Esophagus muscularis mucosa (tissue), 4 donors: Measurements from ENCODE around the gene SEMA5B. TPM values are rescaled to one million over a fixed set of nuclear protein-coding genes. Genes with fewer than 3 reads are reported as not detected.

Source experiments
- DNase-seq: peaks from one replicate; pipeline ENCODE4 v3.0.0-alpha.2; 2017; ENCODE audit errors: extremely low spot score
- H3K27ac ChIP-seq, 4 donors: fragments of 200-600 bp; sonication (generic); replicated peaks in 1 of 4; 1 replicate in 3 of 4; 2 replicates in 1 of 4; pipeline ENCODE4 v1.5.1; 2016 to 2019; ENCODE audit warnings: mild to moderate bottlenecking in 1 of 4
- H3K27me3 ChIP-seq, 4 donors: fragments of 200-600 bp; sonication (generic); one replicate each; pipeline versions ENCODE4 v1.5.1 to v1.6.0; 2016 to 2019
- H3K36me3 ChIP-seq, 4 donors: fragments of 200-600 bp; sonication (generic); one replicate each; pipeline ENCODE4 v1.5.1; 2016 to 2019
- H3K4me1 ChIP-seq, 4 donors: fragments of 200-600 bp; sonication (generic); one replicate each; pipeline ENCODE4 v1.5.1; 2016 to 2019
- H3K4me3 ChIP-seq, 4 donors: fragments of 200-600 bp; sonication (generic); 1 replicate in 2 of 4; 2 replicates in 2 of 4; pipeline ENCODE4 v1.5.1; 2016 to 2019; ENCODE audit warnings: mild to moderate bottlenecking in 4 of 4, moderate library complexity in 1 of 4
- H3K9me3 ChIP-seq, 4 donors: fragments of 200-600 bp; sonication (generic); 1 replicate in 3 of 4; 2 replicates in 1 of 4; pipeline ENCODE4 v1.5.1; 2016 to 2019
- EP300 ChIP-seq: sonication (generic); formaldehyde crosslinking; IDR thresholded peaks from one replicate; pipeline ENCODE4 v1.6.1; 2017; ENCODE audit warnings: antibody characterized with exemption
- POLR2A ChIP-seq: fragments of 450-650 bp; IDR thresholded peaks from one replicate; pipeline ENCODE4 v1.6.1; 2017; ENCODE audit warnings: antibody characterized with exemption, moderate library complexity, mild to moderate bottlenecking, low read depth
- POLR2AphosphoS5 ChIP-seq, 2 donors: sonication (generic); formaldehyde crosslinking; IDR thresholded peaks; one replicate each; pipeline ENCODE4 v1.6.1; 2017; ENCODE audit warnings: antibody characterized with exemption in 2 of 2
- WGBS: methylation state at CpG from one replicate; pipeline ENCODE4 v1.1.5; 2018; 5-methylcytosine and 5-hydroxymethylcytosine counted together
- intact Hi-C: fragments of 100-400 bp; cut with DNase I; formaldehyde crosslinking; loops from one replicate; pipeline ENCODE4 v1.15.1; 2023
- total RNA-seq, 4 donors: library from RNA; depleted of rRNA; stranded (reverse); fragments of >200 nt; gene quantifications; one replicate each; pipeline versions ENCODE4 v1.1.0 to v1.2.1, GENCODE V29; 2016
- TF ChIP-seq, protein P1 (sequence below), 3 experiments: fragments of 200-600 bp in 2 of 3; fragments of 450-650 bp in 1 of 3; sonication (generic) in 2 of 3; IDR thresholded peaks; one replicate each; pipeline ENCODE4 v1.5.1; 2017 to 2019; ENCODE audit warnings: antibody characterized with exemption in 3 of 3, mild to moderate bottlenecking in 2 of 3, moderate library complexity in 1 of 3

Gene SEMA5B
- total RNA-seq, 4 donors from 2014 or later, result under 0.01 to 1.6 (median 0.34) TPM

DNA sequence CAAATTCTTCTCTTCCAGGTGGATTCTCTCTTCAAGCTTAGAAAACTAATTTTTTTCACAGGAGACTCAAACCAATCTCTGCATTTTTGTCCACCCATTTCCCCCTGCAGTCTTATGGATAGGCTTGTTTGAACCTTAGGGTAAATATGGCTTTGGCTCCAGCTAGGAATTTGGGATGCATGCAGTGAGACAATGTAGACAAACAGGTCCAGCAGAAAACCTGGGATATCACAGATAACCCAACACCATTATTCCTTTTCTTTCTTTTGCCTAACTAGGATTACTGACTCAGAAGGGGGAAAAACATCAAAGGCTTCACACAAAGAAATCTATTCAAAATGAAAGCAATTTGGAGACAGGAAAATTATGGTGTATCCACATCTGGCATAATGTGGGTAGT is 11.2 kb upstream of the SEMA5B start:
- Histone ChIP-seq H3K27me3 (peaks cover 0 to 21% (median 0%) of the 10 kb centered on the region in 4 donors), H3K27ac (no peak overlapping the region), H3K4me3 (no peak overlapping the region), H3K4me1 (peaks cover 0 to 4% (median 0%) of the 10 kb centered on the region in 4 donors), H3K36me3 (no peaks in the 10 kb centered on the region), H3K9me3 (no peaks in the 10 kb centered on the region)
- TF ChIP-seq, protein P1, sequence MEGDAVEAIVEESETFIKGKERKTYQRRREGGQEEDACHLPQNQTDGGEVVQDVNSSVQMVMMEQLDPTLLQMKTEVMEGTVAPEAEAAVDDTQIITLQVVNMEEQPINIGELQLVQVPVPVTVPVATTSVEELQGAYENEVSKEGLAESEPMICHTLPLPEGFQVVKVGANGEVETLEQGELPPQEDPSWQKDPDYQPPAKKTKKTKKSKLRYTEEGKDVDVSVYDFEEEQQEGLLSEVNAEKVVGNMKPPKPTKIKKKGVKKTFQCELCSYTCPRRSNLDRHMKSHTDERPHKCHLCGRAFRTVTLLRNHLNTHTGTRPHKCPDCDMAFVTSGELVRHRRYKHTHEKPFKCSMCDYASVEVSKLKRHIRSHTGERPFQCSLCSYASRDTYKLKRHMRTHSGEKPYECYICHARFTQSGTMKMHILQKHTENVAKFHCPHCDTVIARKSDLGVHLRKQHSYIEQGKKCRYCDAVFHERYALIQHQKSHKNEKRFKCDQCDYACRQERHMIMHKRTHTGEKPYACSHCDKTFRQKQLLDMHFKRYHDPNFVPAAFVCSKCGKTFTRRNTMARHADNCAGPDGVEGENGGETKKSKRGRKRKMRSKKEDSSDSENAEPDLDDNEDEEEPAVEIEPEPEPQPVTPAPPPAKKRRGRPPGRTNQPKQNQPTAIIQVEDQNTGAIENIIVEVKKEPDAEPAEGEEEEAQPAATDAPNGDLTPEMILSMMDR (IDR thresholded peaks at IDR 0.05), result no peak
- no peak for TF ChIP-seq POLR2A
- intact Hi-C loops, result no loop called here
- no peak for DNase-seq

DNA sequence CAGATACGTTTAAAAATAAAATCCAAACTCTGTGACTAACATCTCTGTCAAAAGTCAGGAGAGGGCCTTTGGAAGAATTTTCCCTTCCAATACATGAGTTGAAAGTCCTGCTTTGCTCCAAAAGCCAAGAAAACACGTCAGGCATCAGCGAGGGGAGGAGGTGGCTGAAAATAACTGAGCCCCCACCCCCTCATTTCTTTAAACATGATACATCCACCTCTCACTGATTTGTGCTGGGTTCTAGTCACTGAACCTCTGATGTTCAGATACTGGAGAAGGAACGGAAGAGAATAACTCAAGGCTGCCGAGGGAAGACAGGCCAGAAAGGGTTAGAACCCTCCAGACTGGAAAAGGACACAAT is 9.4 kb upstream of the SEMA5B start:
- Histone ChIP-seq H3K27me3 (peaks cover 0 to 36% (median 0%) of the 10 kb centered on the region in 4 donors), H3K9me3 (no peaks in the 10 kb centered on the region), H3K27ac (no peak overlapping the region), H3K4me3 (no peak overlapping the region), H3K36me3 (no peaks in the 10 kb centered on the region), H3K4me1 (peaks cover 0 to 4% (median 0%) of the 10 kb centered on the region in 4 donors)
- TF ChIP-seq POLR2AphosphoS5 (IDR thresholded peaks at IDR 0.05) (no peak), EP300 (no peak), POLR2A (no peak)
- TF ChIP-seq, protein P1 (IDR thresholded peaks at IDR 0.05), result no peak
- WGBS, result 74% methylated on average over 5 of the region's 5 CpGs
- intact Hi-C loops, result no loop called here
- DNase-seq, result no peak

DNA sequence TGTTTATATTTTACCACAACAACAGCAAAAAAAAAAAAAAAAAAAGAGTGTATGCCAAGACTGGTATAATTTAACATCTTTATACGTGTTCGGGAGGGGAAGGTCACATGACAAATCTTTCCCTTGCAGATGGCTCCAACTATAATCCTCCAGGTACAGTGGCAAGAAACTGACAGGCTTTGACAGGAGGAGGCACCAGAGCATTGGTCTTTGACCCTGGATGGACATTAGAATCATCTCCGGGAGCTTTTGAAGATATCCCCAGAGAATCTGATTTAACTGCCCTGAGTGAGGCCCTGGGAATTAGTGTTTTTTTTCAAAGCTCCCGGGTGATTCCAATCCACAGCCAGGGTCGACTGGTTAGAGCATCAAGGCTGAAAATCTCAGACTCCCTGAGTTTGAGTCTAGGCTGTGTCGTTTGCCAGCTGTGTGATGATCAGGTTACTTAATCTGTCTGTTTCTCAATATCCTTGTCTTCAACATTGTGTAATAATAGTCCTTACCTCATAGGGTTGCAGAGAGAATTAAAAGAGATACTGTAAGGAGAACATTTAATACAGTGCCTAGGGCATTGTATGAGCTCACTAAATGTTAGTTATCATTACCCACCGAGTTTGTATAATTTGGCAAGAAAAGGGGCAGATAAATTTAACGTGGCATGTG is 8.9 kb upstream of the SEMA5B start:
- Histone ChIP-seq H3K36me3 (no peaks in the 10 kb centered on the region), H3K9me3 (no peaks in the 10 kb centered on the region), H3K27me3 (peaks cover 0 to 41% (median 0%) of the 10 kb centered on the region in 4 donors), H3K27ac (no peak overlapping the region), H3K4me3 (no peak overlapping the region), H3K4me1 (peaks cover 0 to 4% (median under 1%) of the 10 kb centered on the region in 4 donors)
- TF ChIP-seq POLR2A, result no peak
- no peak for TF ChIP-seq EP300
- no peak for TF ChIP-seq POLR2AphosphoS5 (IDR thresholded peaks at IDR 0.05)
- TF ChIP-seq, protein P1 (IDR thresholded peaks at IDR 0.05), result no peak
- intact Hi-C loops, result no loop called here
- 56% methylated on average over 8 of the region's 8 CpGs for WGBS
- DNase-seq, result no peak

- peaks cover 0 to 55% (median 0%) of the 10 kb centered on the region in 4 donors for H3K27me3 ChIP-seq
- TF ChIP-seq POLR2AphosphoS5 (IDR thresholded peaks at IDR 0.05) (no peak), EP300 (no peak), POLR2A (no peak)
- TF ChIP-seq, protein P1 (IDR thresholded peaks at IDR 0.05), result no peak
- H3K4me1 ChIP-seq, result peaks cover 0 to 6% (median 2%) of the 10 kb centered on the region in 4 donors
- no peak for DNase-seq
- 91% methylated on average over 3 of the region's 3 CpGs for WGBS
- H3K4me3 ChIP-seq, result no peak overlapping the region
- no peaks in the 10 kb centered on the region for H3K9me3 ChIP-seq
- H3K27ac ChIP-seq, result no peak overlapping the region
- H3K36me3 ChIP-seq, result no peaks in the 10 kb centered on the region
- intact Hi-C loops, result no loop called here
These were observed 7.4 kb upstream of the SEMA5B start for GRCh38 chr3:123034996-123035395.

DNA sequence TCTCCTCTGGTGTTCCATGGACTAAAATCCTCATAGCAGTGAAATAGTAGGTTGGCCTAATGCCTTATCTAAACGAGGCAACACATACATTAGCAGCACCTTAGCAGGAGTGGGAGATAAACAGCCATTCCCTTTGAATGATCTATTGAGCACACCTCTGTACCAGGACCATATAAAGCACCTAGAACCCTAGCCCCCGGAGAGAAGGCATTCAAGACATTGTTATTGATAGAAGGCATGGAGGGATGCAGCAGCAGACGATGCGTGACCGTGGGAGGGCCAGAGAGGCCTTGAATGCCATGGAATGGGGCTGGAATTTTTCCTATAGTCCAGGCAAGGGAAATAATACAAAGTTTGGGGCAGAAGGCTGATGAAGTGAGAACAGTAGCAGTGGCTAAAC is 6.6 kb upstream of the SEMA5B start:
- Histone ChIP-seq H3K36me3 (no peaks in the 10 kb centered on the region), H3K27me3 (peaks cover 0 to 64% (median 2%) of the 10 kb centered on the region in 4 donors), H3K27ac (no peak overlapping the region), H3K9me3 (no peaks in the 10 kb centered on the region), H3K4me3 (no peak overlapping the region), H3K4me1 (peaks cover 2 to 6% (median 3%) of the 10 kb centered on the region in 4 donors)
- intact Hi-C loops, result no loop called here
- DNase-seq, result no peak
- TF ChIP-seq, protein P1 (IDR thresholded peaks at IDR 0.05), result no peak
- no peak for TF ChIP-seq POLR2AphosphoS5 (IDR thresholded peaks at IDR 0.05)
- WGBS, result 87% methylated on average over 5 of the region's 5 CpGs
